Stimulated activated naive CD8-positive, alpha-beta T cell treated with anti-CD3 and anti-CD28 coated beads, Interleukin-15, Interleukin-2, amounts not matched to agents 100 ng/mL and 50 ng/mL, for 24 hours (primary cell): ENCODE measurements around the gene EVI5L.
"Not testable (repeated sequence)": the region's sequence is repeated elsewhere in the genome, so short reads cannot be mapped to it uniquely, and the experiment has no call there.

Source experiments
- H3K27ac Mint-ChIP-seq: one replicate; pipeline ENCODE4 v1.8.0; 2021; ENCODE audit warnings: mild to moderate bottlenecking, mixed read lengths
- H3K27me3 Mint-ChIP-seq: one replicate; pipeline ENCODE4 v1.8.0; 2021; ENCODE audit warnings: mixed read lengths
- H3K36me3 Mint-ChIP-seq: one replicate; pipeline ENCODE4 v1.8.0; 2021; ENCODE audit warnings: low read depth, mixed read lengths
- H3K4me1 Mint-ChIP-seq: one replicate; pipeline ENCODE4 v1.8.0; 2021; ENCODE audit warnings: low read depth, mixed read lengths
- H3K4me3 Mint-ChIP-seq: one replicate; pipeline ENCODE4 v1.8.0; 2021; ENCODE audit warnings: mild to moderate bottlenecking, mixed read lengths
- H3K9me3 Mint-ChIP-seq: one replicate; pipeline ENCODE4 v1.8.0; 2021; ENCODE audit warnings: mixed read lengths

EVI5L gene

GRCh38 chr19:7799640-7800355 is 30.2 kb upstream of the EVI5L start:
- Mint-ChIP-seq H3K27me3 (peaks cover 49% of the 10 kb centered on the region), H3K4me1 (peaks cover 8% of the 10 kb centered on the region), H3K9me3 (no peaks in the 10 kb centered on the region), H3K27ac (no peak overlapping the region), H3K4me3 (peak overlapping the region; percentile 26), H3K36me3 (no peaks in the 10 kb centered on the region)

- Mint-ChIP-seq H3K9me3 (no peaks in the 10 kb centered on the region), H3K4me1 (peaks cover 8% of the 10 kb centered on the region), H3K36me3 (no peaks in the 10 kb centered on the region), H3K4me3 (no peak overlapping the region), H3K27ac (no peak overlapping the region), H3K27me3 (peaks cover 61% of the 10 kb centered on the region)
Measured at GRCh38 chr19:7801020-7801570, 28.9 kb upstream of the EVI5L start.

GRCh38 chr19:7806234-7806633 is 23.8 kb upstream of the EVI5L start:
- Mint-ChIP-seq H3K4me1 (peaks cover 15% of the 10 kb centered on the region), H3K27me3 (peaks cover 57% of the 10 kb centered on the region), H3K4me3 (no peak overlapping the region), H3K9me3 (peaks cover under 1% of the 10 kb centered on the region), H3K27ac (no peak overlapping the region), H3K36me3 (no peaks in the 10 kb centered on the region)

GRCh38 chr19:7806876-7807275 is 23.1 kb upstream of the EVI5L start:
- Mint-ChIP-seq H3K36me3 (no peaks in the 10 kb centered on the region), H3K9me3 (peaks cover 3% of the 10 kb centered on the region), H3K27me3 (peaks cover 60% of the 10 kb centered on the region), H3K4me3 (no peak overlapping the region), H3K4me1 (peaks cover 15% of the 10 kb centered on the region), H3K27ac (no peak overlapping the region)

GRCh38 chr19:7808108-7808507 is 21.9 kb upstream of the EVI5L start:
- H3K4me1 Mint-ChIP-seq = peaks cover 15% of the 10 kb centered on the region
- H3K9me3 Mint-ChIP-seq = peaks cover 3% of the 10 kb centered on the region
- no peak overlapping the region for H3K4me3 Mint-ChIP-seq
- H3K36me3 Mint-ChIP-seq = no peaks in the 10 kb centered on the region
- H3K27me3 Mint-ChIP-seq = peaks cover 55% of the 10 kb centered on the region
- H3K27ac Mint-ChIP-seq = no peak overlapping the region

DNA sequence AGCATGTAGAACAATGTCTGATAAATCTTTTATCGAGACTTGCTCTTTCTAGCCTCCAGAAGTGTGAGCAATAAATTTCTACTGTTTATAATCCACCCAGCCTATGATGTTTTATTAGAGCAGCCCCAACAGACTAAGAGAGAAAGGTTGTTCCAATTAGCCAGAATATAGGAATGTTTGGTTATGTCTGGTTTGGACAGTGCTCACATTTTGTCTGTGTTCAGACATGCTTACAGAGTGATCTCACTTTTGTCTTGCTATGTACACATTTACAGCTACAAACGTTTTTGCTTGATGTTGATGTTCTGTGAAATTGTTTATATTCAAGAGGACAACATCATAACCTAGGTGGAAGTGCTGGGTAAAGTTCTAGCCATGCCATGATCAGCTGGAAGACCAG is 18.0 kb upstream of the EVI5L start:
- H3K36me3 Mint-ChIP-seq = no peaks in the 10 kb centered on the region
- H3K27me3 Mint-ChIP-seq = peaks cover 52% of the 10 kb centered on the region
- no peak overlapping the region for H3K4me3 Mint-ChIP-seq
- H3K9me3 Mint-ChIP-seq = peaks cover 6% of the 10 kb centered on the region
- H3K4me1 Mint-ChIP-seq = peaks cover 27% of the 10 kb centered on the region
- no peak overlapping the region for H3K27ac Mint-ChIP-seq

GRCh38 chr19:7815325-7815724 is 14.7 kb upstream of the EVI5L start:
- no peak overlapping the region for H3K4me3 Mint-ChIP-seq
- peaks cover 69% of the 10 kb centered on the region for H3K27me3 Mint-ChIP-seq
- no peaks in the 10 kb centered on the region for H3K36me3 Mint-ChIP-seq
- peaks cover 6% of the 10 kb centered on the region for H3K9me3 Mint-ChIP-seq
- H3K27ac Mint-ChIP-seq = no peak overlapping the region
- H3K4me1 Mint-ChIP-seq = peaks cover 17% of the 10 kb centered on the region

GRCh38 chr19:7816040-7816439 is 14.0 kb upstream of the EVI5L start:
- H3K4me3 Mint-ChIP-seq, H3K27ac Mint-ChIP-seq, H3K9me3 Mint-ChIP-seq, H3K36me3 Mint-ChIP-seq: not testable (repeated sequence)
- peaks cover 17% of the 10 kb centered on the region for H3K4me1 Mint-ChIP-seq
- peaks cover 73% of the 10 kb centered on the region for H3K27me3 Mint-ChIP-seq

DNA sequence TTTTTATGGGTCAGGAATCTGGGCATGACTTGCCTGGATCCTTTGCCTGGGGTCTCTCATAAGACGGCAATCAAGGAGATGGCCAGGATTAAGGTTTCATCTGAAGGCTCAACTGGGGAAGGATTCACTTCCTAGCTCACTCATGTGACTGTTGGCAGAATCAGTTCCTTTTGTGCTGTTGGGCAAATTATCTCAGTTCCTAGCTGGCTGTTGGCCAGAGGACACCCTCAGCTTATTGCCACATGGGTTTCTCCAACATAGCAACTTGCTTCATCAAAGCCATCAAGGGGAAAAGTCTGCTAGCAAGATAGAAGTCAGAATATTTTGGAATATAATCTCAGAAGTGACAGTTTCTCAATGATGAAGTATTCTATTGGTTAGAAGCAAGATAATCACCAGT is 12.2 kb upstream of the EVI5L start:
- H3K9me3 Mint-ChIP-seq = peaks cover 4% of the 10 kb centered on the region
- no peak overlapping the region for H3K4me3 Mint-ChIP-seq
- peaks cover 17% of the 10 kb centered on the region for H3K4me1 Mint-ChIP-seq
- no peaks in the 10 kb centered on the region for H3K36me3 Mint-ChIP-seq
- H3K27ac Mint-ChIP-seq = no peak overlapping the region
- H3K27me3 Mint-ChIP-seq = peaks cover 71% of the 10 kb centered on the region

DNA sequence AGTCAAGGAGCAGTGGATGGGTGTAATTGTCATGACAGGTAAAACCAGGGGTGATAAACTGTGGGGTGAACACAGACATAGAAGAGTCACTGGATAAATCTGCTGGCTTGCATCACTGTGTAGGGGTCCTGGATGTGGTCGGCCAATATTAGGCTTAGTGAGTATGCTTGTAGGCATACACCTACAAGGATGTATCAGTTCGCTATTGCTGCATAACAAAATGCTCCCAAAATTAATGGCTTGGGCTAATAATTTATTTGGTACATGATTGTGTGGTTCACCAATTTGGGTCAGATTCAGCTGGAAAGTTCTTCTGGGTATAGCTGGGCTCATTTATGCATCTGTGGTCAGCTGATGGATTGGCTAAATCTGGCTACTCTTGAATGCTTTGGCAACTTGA is 11.2 kb upstream of the EVI5L start:
- peaks cover 17% of the 10 kb centered on the region for H3K4me1 Mint-ChIP-seq
- H3K4me3 Mint-ChIP-seq = no peak overlapping the region
- H3K27me3 Mint-ChIP-seq = peaks cover 73% of the 10 kb centered on the region
- H3K27ac Mint-ChIP-seq = no peak overlapping the region
- peaks cover 4% of the 10 kb centered on the region for H3K9me3 Mint-ChIP-seq
- no peaks in the 10 kb centered on the region for H3K36me3 Mint-ChIP-seq

GRCh38 chr19:7819337-7819736 is 10.7 kb upstream of the EVI5L start:
- Mint-ChIP-seq H3K27me3 (peaks cover 69% of the 10 kb centered on the region), H3K4me1 (peaks cover 17% of the 10 kb centered on the region)

GRCh38 chr19:7820588-7820987 is 9.4 kb upstream of the EVI5L start:
- no peak overlapping the region for H3K27ac Mint-ChIP-seq
- H3K4me3 Mint-ChIP-seq = no peak overlapping the region
- no peaks in the 10 kb centered on the region for H3K36me3 Mint-ChIP-seq
- peaks cover 64% of the 10 kb centered on the region for H3K27me3 Mint-ChIP-seq
- H3K4me1 Mint-ChIP-seq = peaks cover 6% of the 10 kb centered on the region
- peaks cover 4% of the 10 kb centered on the region for H3K9me3 Mint-ChIP-seq

More at GRCh38 chr19:7819337-7819736, 10.7 kb upstream of the EVI5L start:
- H3K36me3 Mint-ChIP-seq = no peaks in the 10 kb centered on the region
- no peak overlapping the region for H3K27ac Mint-ChIP-seq
- no peak overlapping the region for H3K4me3 Mint-ChIP-seq
- peaks cover 4% of the 10 kb centered on the region for H3K9me3 Mint-ChIP-seq

DNA sequence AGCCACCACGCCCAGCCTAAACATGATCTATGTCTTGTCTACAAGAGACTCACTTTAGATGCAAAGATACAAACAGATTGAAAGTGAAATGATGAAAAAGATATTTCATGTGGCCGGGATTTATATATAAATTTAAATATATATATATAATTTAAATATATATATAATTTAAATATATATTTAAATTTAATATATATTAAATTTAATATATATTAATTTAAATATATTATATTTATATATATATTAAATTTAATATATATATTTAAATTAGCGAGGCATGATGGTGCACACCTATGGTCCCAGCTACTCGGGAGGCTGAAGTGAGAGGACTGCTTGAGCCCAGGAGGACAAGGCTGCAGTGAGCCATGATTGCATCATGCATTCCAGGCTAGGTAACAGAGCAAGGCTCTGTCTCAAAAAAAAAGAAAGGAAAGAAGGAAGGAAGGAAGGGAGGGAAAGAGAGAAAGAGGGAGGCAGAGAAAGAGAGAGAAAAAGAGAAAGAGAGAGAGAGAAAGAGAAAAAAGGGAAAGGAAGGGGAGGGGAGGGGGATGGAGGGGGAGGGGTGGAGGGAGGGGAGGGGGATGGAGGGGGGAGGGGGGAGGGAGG is 7.0 kb upstream of the EVI5L start:
- H3K27me3 Mint-ChIP-seq = peaks cover 57% of the 10 kb centered on the region
- H3K36me3 Mint-ChIP-seq = no peaks in the 10 kb centered on the region
- no peak overlapping the region for H3K4me3 Mint-ChIP-seq
- H3K4me1 Mint-ChIP-seq = peaks cover 4% of the 10 kb centered on the region
- no peaks in the 10 kb centered on the region for H3K9me3 Mint-ChIP-seq
- no peak overlapping the region for H3K27ac Mint-ChIP-seq

GRCh38 chr19:7823686-7824301 is 6.2 kb upstream of the EVI5L start:
- Mint-ChIP-seq H3K9me3 (no peaks in the 10 kb centered on the region), H3K36me3 (no peaks in the 10 kb centered on the region), H3K4me1 (peaks cover 5% of the 10 kb centered on the region), H3K27me3 (peaks cover 49% of the 10 kb centered on the region), H3K27ac (no peak overlapping the region), H3K4me3 (no peak overlapping the region)

GRCh38 chr19:7829166-7829520 is 875 bp upstream of the EVI5L start:
- Mint-ChIP-seq H3K4me1 (peaks cover 16% of the 10 kb centered on the region), H3K27me3 (peaks cover 11% of the 10 kb centered on the region), H3K27ac (peak overlapping the region; percentile 88), H3K4me3 (peak overlapping the region; percentile 86), H3K36me3 (no peaks in the 10 kb centered on the region), H3K9me3 (no peaks in the 10 kb centered on the region)
